Posterior vena cava (tissue), 2 donors: ENCODE results near the gene EFHC1. TPM values are rescaled to one million over a fixed set of nuclear protein-coding genes. Genes with fewer than 3 reads are reported as not detected.

ENCODE experiments used
- DNase-seq: peaks from one replicate; pipeline ENCODE4 v3.0.0-alpha.2; 2020; ENCODE audit warnings: low spot score
- intact Hi-C, 2 donors: fragments of 100-400 bp; cut with DNase I; formaldehyde crosslinking; loops; one replicate each; pipeline versions ENCODE4 v1.14.1 to v1.14.2; 2022 to 2023
- total RNA-seq, 2 donors: library from RNA; stranded (reverse); fragmentation: NEBNext Ultra II Directional; extraction: Animal tissue kit (Norgen Biotek cat#: 25700); gene quantifications; one replicate each; pipeline ENCODE4 v1.2.1, GENCODE V29; 2021
- donor health status: DM: yes; HTN: yes; CAD: no.
- donor health status: DM: yes; HTN: yes; CAD: no.

EFHC1 gene
- total RNA-seq, 2 donors from 2014 or later, result 12.0 to 13.5 TPM

DNA sequence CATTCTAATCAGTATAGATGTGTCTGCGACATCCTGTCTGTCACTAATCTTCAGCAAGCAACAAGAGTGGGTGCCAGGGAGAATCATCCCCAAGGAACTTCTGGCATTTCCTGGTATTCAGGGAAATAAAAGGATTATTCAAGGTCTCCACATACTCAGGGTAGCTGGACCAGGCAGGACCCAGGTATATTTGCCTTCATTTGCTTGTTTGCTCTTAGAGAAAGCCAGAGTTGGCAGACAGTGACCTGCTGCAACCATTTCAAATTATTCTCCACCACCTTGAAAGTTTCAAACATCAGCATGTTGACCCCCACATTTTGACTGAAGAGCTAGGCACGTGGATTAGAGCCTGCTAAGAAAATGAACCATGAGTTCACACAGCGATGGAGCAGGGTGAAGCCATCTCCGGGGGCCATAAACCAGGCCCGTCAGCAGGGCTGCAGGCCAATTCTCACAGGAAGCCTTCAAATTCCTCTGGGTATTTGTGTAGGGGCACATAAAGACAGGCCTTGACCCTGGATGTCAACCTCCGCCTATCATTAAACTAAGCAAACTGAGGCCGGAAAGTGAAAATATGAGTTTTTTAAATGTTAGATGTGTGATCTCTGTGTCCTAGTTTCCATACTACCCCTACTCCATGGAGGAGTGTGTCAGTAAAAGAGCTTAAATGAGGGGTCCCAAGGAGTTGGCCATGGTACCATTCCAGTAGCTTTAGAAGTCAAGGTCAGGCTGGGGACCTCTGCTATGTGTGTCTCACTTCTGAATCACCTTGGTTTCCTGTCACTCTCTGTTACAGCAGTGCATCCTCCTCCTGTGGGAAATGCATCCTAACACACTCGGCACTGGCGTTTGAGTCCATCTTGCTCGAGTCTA, 123.8 kb downstream of the EFHC1 start:
- no peak for DNase-seq
- intact Hi-C loops, result no loop called here

DNA sequence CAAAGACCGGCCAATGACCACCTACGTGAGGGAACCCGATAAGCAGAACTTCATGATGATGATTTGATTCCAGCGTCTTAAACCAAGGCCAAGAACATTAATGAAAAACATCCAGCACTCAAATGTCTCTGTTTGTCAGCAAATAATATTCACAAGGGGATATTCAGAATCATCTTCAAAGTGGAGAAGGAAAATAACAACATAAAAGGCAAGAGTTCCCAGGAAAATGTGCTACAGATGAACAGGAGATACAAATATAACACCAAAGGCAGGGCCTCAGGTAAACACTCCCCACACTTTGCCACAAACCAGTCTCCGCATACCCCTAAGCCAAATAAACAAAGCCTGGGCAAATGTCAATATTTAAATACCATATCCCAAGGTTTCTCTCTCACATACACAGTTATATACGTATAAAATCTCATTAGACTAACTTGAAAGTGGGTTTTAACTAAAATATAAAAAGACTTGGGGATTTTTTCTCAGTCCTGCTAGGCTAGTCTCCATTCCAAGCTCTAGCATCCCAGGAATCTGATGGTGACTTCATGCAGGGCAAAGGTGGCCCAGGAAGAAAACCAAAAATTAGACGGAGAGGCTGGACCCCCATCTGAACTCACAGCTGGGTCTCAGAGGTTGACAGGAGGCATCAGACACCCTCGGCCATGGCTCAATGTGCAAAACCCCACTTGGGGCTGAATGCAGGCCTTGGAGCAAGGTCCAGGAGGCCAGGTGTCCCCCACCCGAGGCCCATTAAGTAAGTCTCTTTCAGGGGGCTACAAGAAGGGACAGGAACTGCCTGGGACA, 124.7 kb downstream of the EFHC1 start:
- intact Hi-C loops, result no loop called here
- DNase-seq, result no peak

DNA sequence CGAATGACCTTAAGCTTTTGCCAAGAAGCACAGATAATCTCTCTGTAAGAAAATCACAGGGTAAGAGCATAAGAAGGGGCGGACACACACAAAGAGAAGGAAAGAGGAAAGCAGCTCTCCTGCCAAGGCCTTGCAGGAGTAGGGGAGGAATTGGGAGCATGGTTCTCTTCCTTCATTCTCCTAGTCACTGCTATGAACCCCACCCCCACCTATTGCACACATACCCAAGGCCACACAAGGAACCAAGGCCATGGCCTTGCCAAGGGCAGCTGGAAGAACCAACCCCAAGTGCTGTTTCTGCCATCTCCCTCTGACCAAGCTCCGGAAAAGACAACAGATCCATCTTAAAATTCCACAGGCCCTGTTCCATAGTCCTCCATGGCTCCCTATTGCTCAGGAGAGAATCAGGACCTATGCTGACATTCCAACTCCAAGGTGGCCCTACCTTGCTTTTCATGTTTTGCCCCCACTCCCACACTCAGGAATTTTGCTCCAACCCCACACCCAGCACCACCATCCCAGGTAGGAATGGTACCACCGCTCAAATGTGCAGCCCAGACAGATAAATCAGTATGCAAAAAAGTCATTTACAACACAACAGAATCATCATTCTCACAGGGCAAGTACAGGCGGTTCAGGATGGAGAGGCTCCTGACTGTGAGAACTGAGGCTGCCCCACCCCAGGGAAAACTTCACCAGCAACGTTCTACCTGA, 125.4 kb downstream of the EFHC1 start:
- intact Hi-C loops, result no loop called here

DNA sequence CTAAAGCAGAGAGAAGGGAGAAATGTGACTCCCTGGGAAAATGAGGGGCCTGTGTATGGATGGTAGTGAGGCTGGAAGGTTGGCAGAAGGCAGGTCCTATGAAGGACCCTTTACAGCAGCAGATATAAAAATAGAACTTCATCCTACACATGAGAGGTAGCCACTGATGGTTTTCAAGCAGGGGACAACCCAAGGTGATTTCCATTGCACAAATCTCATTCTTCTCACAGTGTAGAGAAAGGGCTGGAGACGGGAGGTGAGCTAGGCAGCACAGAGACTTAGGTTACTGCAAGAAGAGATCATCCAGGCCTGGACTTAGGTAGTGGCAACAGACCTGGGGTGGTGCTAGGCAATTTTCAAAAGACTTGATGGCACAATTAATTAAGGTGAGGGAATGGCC, 126.0 kb downstream of the EFHC1 start:
- intact Hi-C loops, result no loop called here
- no peak for DNase-seq

More for the DNA sequence above, 125.4 kb downstream of the EFHC1 start:
- no peak for DNase-seq

DNA sequence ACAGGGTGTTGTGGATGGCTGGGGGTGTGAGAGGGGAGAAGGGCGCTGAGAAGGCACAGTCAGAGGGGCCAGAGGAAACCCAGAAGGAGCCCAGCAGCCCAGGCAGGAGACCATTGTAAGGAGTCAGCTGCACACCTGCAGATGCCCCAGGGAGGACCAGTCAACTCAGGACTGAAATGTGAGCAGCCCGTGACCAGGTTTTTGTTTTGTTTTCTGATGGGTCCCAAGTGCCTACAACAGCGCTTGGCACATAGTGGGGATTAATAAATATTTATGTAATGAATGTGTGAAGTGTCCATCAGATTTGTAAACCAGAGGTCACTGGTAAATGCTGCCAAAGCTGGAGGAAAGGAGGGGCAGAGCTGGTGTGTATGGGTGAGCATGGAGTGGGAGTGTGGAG, 126.5 kb downstream of the EFHC1 start:
- intact Hi-C loops, result no loop called here
- DNase-seq, result no peak

DNA sequence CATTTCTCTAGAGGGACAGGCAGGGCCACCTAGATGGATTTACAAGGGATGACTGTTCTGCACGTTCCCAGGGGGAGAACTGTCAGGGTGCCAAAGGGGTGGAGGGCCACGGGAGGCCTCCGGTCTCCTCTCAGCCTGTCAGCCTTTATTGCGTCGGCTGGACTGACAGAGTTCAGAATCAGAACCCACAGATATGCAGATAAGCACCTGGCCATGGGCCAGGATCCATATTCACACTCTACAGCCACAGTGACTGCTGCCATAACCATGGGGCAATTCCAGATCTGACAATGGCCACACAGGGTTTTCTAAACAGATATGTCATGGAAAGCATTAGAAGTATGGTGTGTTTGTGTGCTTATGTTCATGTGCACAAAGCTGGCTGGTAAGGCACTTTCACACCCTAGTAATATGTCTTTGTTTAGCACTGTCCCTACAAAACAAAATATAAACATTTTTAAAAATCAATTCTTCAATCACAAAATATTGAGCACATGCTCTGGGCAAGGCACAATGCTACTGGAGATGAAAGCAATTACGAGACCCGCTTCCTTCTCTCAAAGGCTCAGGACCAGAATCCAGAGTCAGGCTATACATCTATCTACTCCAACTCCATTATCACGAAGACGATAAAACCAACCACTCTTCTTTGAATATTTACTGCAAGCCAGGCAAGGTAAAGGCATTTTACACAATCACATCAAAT, 127.7 kb downstream of the EFHC1 start:
- no peak for DNase-seq

DNA sequence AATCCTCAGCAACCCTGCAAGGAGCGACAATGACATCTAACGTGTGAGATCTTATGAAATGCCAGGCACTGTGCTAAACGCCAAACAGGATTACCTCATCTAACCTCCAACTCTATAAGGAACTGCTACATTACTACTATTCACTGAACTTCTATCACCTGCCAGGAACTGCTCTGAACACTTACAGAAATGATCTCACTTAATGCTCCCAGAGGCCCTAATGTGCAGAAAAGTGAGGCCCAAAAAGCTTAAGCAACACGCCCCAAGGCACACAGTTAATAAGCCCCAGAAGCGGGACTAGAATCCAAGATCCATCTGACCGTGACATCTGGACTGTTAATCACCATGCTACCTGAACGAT, 128.2 kb downstream of the EFHC1 start:
- DNase-seq, result no peak
- intact Hi-C loops, result no loop called here

More for the DNA sequence above, 127.7 kb downstream of the EFHC1 start:
- intact Hi-C loops, result no loop called here

DNA sequence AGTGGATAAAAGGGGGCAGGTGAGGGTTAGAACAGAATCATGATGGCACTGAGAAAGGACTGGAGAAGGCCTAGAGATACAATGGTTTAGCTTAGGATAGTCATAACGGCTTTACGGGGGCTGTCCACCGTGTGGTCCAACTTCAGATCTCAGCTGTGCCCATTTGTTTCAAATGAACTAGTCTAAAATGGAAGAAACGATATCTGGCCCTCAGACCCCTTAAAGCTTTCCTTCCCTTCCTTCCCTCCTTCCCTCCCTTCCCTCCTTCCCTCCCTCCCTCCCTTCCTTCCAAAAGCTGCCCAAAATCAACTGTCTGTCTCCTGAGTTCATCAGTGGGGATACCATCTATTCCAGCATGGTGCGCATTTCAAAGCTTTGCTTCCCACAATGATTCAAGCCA, 128.9 kb downstream of the EFHC1 start:
- DNase-seq, result no peak
- intact Hi-C loops, result no loop called here

DNA sequence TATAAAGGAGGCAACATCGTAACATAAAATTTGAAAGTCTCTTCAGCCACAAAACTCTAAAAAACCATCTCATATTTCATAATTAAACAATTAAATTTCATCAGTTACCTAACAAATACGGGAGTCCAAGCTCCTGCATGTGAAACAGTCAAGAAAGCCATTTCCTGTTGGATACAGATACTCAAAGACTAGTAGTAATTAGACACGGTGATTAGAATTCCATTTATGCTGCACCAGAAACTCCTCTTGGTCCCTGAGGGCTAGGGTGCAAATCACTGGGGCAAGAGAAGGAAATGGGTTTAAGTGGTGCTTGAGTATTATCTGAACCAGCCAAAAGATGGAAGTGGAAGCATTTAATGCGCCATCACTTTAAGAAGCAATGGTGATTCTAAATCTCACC, 129.3 kb downstream of the EFHC1 start:
- DNase-seq, result no peak
- intact Hi-C loops, result no loop called here

DNA sequence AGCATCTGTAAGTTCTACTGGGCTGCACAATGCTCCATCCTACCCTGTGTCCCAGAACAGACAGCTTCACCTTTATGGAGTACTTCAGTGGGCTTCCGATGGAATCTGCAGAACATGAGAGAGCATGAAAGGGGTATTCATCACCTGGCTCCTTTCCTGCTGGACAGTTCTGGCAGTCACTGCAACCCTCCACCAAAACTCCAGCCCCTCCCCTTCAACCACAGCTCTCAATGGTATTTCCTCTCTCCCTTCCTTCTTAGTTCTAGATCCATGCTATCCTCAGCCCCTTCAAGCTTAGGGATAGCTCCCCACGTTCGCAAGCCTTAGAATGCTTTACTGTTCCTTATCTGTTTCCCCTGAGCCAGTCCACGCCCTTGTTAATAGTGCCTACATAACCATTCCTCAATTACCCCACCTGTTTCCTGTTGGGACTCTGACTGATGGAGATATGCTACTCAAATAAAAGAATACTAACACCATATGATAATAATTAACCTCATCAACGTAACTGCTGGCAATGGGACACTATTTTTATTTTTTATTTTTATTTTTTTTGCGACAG, 130.0 kb downstream of the EFHC1 start:
- DNase-seq, result no peak
- intact Hi-C loops, result no loop called here

DNA sequence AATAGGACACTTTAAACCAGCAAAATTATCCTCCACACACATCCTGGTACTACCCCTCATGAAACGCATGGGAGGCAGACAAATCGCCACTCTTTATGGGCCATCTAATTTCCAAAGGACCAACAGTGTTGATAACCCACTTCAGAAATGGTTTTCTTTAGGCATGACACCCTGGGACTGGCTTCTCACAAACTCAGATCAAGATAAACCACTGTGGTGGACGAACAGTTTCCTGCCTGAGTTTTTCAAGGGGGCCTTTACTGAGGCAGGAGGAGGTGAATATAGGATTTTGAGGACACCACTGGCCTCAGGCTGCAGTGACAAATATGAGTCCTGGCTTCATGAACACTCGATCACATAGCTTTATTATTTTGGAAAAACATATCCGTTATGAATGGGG, 130.7 kb downstream of the EFHC1 start:
- DNase-seq, result no peak
- intact Hi-C loops, result no loop called here

DNA sequence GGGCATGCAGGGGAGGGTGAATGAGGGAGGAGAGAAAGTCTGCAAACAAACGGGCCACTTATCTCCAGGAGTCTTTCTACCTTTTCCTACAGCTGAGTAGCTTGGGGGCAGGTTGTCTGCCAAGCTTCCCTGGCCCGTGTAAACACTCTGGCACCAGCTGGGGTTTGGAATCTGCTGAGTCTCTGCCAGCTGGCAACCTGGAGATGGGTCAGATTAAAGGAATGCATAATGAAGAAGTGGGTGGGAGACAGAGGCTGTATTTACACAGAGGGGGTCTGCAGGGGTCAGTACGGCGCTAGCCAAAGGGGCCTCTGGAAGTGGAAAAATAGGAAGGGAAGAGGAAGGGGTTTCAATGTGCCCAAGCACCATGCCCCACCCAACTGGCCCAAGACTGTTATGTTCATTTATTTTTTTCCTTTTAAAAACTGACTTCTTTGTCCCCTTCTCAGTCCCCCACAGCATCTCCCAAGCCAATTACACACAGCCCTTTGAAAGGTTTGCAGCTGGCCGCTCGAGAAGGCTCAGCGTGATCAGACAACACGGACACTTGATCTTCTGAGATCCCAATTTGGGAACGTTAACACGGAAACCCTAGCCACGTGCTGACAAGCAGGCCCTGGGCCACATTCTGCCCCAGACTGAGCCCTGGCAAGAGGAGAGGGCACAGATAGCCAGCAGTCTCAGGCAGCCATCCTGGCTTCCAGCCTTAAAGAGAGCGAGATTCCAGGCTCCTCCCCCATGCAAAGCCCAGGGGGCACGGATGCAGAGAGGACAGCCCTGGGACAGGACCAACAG, 131.5 kb downstream of the EFHC1 start:
- DNase-seq, result no peak
- intact Hi-C loops, result no loop called here

DNA sequence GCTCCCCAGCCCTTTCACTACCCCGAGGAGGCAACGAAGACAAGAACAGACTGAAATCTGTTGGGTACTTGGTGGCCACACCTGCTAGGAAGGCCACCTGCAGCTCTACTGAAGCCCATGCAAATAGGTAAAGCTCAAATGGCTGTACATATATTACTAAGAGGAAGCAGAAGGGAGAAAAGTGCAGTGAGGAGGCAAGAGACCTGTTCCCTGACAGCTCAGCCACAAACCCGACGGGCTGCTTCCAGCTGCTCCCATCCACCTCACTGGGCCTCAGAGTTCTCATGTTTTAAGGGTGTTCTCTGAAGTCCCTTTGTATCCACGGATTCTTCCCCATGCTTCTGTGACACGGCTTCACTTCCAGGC, 132.1 kb downstream of the EFHC1 start:
- intact Hi-C loops, result no loop called here
- no peak for DNase-seq

DNA sequence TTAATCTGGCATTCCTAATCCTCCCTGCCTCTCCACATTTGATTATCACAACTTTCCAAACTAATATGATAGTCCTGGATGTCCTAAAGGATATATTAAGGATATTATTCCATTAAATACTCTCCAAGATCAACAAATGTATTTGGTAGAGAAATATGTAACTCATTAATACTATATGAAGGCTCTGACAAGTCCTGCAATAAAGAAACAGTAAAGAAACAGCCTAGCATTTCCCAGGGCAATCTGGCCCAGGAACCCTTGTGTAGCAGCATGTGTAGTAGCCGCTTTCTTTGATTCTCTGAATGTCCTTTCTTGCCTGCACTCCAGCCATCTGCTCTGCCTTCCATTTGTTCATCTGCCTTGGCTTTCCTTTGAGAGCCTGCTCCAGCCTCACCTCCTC, 133.0 kb downstream of the EFHC1 start:
- DNase-seq, result no peak
- intact Hi-C loops, result no loop called here

DNA sequence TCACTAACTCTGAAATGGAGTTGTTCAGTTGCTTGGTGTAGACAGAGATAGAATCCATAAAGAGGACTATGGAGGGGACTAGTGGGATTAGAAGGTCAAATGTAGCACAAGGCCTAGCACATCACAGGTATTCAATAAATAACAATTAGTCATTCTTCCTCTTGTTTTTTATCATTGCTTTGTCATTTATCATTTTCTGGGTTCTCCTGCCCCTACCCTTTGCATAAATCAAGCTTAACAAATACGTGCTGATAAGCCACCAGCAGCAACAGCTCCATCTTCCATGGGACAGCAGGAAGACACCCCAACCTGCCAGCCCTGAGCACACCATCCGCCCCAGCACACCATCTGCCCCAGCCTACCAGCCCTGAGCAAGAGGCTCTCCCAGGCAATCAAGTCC, 133.6 kb downstream of the EFHC1 start:
- intact Hi-C loops, result no loop called here
- DNase-seq, result no peak

DNA sequence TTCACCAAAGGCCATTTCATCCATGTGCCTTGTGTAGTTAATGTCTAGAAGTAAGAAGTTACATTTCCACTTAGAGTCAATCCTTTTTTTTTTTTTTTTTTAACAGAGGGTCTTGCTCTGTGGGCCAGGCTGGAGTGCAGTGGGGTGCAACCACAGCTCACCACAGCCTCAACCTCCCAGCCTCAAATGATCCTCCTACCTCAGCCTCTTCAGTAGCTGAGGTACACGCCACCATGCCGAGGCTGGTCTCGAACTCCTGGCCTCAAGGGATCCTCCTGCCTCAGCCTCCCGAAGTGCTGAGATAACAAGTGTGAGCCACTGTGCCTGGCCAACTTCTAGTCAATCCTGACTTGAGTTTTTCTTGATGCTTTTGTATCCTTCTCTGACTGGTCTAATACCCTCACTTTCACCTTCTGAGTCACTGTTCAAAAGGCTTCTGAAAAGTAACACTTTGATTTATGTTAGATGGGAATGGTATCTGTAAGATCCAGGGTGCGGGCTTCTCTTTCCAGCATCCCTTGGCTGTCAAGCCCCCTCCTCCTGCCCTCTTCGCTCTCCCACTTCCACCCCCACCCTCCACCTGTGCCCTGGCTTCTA, 134.6 kb downstream of the EFHC1 start:
- intact Hi-C loops, result no loop called here
- no peak for DNase-seq

DNA sequence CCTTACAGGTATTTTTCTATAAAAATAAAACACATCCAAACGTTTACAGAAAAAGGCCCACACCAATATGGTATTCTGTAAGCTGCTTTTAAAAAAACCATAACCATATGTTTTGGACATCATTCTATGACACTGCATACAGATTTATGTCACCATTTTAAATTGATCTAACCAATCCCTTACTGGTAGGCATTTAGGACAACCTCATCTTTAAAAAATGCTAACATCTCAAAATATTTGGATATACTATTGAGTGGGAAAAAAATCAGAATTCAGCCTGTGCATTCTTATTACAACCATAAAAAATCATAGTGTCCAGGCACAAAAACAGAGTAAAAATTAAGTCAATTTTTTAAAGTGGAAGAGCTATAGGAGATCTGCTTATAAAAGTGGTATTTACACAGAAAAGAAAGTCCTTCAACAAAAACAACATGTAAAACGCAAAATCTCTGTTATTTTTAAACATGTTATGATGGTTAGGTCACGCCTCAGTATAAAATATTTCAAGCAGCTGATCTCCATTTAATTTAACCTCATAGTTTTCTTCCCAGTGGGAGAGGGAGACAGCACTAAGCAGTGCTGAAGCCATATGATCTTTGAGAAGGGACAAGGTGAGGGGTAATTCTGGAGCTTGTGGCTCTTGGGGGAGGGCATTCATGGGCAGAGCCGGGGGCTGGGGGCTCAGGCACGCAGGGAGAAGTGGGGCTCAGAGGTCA, 135.5 kb downstream of the EFHC1 start:
- no peak for DNase-seq
- intact Hi-C loops, result no loop called here
